GM19043 (cell line): ENCODE results near the gene NARF.

Experiments used
- ATAC-seq: cut with Tn5 transposase; IDR thresholded peaks from one replicate; pipeline ENCODE4 v1.9.1; 2021; ENCODE audit warnings: low read depth; ENCODE audit not compliant: unreplicated experiment

The NARF gene

GRCh38 chr17:82470065-82470464 is 11.5 kb downstream of the NARF start:
- no peak for ATAC-seq

GRCh38 chr17:82474223-82475010 is 15.9 kb downstream of the NARF start:
- no peak for ATAC-seq

GRCh38 chr17:82475458-82475857 is 16.9 kb downstream of the NARF start:
- ATAC-seq, result no peak

DNA sequence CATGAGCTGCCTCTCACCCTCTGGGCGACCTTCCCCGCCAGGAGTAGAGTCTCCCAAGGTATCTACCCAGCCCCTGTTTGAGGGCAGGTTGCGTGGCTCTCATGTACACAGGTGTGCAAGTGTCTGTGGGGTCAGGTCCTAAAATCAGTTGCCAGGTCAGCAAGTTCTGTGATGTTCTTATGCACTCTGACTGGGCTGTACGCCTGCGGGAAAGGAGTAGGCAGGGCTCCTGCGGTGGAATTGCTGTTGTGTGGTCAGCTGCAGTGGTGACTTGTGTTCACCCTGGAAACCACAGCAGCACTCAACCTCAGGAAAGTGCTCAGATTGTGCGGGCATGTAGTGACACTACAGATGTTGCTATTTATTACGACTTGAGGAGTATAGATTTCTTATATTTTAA is 19.4 kb downstream of the NARF start:
- no peak for ATAC-seq

GRCh38 chr17:82479602-82480001 is 21.1 kb downstream of the NARF start:
- ATAC-seq, result no peak

- ATAC-seq, result no peak
Measured at GRCh38 chr17:82480318-82480717, 21.8 kb downstream of the NARF start.

GRCh38 chr17:82483204-82483660 is 24.7 kb downstream of the NARF start:
- no peak for ATAC-seq

GRCh38 chr17:82483836-82484235 is 25.3 kb downstream of the NARF start:
- ATAC-seq, result no peak

DNA sequence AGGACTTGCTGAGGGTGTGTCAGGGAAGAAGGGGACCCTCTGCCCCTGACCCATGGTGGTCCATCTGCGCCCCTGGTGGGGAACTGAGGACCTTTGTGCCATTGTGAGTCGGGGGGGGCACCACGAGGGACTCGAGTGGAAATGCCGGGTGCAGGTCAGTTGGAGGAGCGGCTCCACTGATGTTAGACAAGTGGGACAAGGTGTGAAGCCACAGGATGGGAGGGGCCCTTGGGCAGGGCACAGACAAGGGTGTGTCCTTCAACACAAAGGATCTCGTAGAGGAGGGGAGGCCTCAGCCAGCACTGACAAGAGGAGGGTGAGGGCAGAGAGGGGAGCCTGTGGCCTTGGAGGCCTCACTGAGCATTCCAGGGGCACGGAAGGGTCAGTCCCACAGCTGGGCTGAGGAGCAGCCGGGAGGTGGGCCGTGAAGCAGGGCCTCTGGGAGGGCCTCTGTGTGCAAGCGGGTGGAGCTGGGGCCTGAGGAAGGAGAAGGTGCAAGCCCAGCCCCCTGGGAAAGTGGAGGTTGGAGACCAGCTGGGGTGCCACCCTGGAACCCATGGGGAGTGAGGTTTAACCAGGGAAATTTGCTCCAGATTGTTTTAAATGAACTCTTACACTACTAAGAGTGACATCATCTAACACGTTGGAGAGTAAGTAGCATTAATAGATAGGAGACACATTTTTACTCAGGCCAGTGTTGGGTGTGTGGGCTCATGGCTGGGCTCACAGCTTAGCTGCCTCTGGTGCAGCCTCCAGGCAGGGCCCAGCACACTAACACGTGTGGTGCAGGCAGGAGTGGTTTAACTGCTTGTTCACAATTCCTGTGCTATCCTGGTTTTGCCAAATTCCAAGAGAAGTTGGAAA is 27.9 kb downstream of the NARF start:
- ATAC-seq, result no peak

DNA sequence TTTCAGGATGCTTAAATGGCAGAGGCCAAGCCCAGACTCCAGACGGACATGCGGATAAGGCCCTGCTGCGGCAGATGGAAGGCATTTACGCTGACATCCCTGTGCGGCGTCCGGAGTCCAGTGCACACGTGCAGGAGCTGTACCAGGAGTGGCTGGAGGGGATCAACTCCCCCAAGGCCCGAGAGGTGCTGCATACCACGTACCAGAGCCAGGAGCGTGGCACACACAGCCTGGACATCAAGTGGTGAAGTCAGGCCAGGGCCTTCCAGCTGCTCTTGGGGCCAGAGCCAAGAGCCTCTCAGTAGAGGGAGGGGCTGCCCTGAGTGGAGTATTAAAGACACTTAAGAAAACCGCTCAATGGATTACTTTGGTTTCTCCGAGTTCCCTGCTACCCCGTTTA is 29.4 kb downstream of the NARF start:
- ATAC-seq, result no peak

DNA sequence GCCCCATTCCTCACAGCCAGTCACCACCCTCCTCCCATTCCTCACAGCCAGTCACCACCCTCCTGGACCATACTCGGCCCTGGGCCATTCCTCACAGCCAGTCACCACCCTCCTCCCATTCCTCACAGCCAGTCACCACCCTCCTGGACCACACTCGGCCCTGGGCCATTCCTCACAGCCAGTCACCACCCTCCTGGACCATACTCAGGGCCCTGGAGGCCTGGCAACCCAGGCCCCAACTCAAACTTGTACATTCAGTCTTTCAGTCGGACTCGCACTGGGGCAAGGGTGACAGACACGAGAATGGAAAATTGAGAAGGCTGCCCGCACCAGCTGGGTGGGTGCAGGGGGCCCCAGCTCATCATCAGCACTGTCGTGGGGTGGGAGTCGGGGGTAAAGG is 30.6 kb downstream of the NARF start:
- no peak for ATAC-seq

DNA sequence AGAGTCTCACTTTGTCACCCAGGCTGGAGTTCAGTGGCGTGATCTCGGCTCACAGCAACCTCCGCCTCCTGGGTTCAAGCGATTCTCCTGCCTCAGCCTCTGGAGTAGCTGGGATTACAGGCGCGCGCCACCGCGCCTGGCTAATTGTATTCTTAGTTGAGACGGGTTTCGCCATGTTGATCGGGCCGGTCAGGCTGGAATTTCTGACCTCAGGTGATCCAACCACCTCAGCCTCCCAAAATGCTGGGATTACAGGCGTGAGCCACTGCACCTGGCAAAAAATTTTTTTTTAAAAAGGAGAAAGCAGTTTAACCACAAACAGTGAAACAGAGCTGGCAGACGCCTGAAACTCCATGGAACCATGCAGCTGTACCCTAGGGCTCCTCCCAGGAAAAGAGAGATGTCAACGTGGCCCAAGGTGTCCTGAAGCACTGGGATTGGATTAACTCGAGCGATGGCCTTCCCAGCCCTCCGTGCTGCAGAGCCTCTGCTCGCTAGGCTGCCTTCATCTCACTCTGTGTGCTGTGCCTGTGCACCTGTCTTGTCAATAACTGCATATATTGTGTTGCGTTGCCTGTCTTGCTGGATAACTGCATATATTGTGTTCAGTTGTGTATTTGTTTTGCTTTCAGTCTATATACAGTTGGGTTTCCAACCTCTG is 31.4 kb downstream of the NARF start:
- ATAC-seq, result no peak

DNA sequence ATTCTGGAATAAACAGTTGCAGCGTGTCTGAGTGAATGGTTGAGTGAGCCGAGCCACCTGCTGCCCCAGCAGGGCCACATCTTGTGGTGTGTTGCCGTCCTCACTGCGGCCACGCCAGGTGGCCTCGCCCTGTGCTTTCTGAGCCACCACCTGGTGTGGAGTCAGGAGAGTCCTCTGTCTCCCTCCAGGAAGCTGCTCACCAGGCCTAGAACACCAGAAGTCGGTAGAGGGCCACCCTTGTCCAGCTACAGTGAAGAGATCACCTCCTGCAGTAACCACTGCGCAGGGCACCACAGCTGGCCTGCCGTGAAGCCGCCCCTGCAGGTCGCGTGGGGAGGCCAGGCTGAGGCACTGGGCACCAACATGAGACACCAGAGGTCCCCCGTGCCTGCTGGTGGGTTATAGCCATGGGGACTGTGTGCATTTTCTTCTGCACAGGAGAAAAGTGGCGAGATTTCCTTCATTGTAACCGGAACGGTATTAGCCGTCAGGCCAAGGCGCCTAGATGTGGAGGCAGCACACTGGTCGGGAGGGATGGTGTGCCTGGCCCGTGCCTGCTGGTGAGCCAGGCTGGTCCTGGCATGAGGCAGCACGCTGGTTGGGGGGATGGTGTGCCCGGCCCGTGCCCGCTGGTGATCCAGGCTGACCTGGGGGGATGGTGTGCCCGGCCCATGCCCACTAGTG is 32.1 kb downstream of the NARF start:
- ATAC-seq, result no peak

- no peak for ATAC-seq
Measured at GRCh38 chr17:82491196-82491530, 32.6 kb downstream of the NARF start.

DNA sequence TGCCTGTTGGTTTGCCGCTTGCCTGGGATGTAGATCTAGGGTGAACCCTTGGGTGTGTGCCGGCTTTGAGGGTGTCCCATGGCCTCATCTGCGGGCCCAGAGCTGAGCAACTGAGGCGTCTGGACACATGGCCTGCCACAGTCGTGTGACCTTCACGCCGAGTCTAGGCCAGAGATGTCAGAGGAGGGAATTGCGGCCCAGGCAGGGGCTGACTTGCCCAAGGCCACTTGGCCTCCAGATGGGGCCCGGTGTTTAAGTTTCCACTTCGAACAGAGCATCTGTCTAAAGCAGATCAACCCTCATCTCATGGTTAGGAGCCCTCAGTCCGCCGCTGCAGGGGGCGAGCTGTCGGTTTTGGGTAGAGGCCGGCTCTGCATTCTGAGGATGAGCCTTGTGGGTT is 33.0 kb downstream of the NARF start:
- no peak for ATAC-seq

DNA sequence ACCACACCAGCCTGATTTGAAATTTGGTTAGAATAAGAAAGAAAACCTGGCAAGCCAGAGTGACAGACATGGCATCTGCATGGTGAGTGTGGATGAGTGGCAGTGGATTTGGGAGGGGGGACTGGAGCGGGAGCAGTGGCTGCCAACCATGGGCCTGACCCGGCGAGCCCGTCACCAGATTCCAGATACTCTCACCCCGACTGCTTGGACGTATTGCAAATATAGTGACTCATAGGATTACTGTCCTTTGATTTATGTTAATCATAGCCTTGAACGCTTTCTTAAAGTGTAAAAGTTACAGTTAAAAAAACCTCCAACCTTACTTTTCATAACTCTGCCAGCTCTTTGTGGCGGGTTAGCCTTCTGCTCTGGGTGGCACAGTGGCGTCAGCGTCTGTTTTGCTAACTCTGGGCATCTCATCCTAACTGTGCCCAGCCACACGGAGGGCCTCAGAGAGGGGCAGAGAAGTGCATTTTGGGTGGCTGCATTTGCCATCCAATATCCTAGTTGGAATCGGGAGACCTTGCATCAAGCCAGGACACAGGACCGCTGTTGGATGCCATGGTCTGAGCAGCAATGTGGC is 34.2 kb downstream of the NARF start:
- ATAC-seq, result no peak

DNA sequence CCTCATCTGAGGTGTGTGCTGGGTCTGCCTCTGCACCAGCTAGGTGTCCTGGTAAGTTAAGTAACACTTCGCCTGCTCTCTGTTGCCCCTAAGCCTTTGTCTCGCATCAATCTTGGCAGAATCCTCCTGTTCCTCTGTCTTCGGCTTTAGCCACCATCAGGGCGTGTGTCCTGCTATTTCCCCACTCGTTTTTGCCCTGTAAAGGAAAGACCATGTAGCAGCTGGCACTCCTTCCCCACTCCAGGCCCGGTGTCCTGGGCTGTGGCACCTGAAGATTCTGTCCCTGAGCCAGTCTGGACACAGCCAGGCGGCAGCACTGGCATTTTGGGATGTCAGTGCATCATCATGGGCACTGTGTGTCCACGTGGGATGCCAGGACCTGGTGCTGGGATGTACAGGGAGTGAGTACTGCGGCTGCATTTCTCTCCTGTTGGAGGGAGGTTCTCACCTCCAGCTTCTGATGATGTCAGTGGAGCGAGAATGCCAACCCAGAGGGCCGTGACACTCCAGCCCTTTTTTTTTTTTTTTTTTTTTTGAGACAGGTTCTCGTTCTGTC is 34.8 kb downstream of the NARF start:
- no peak for ATAC-seq

- peak; percentile 52 for ATAC-seq
Measured at GRCh38 chr17:82494236-82495055, 35.9 kb downstream of the NARF start.

DNA sequence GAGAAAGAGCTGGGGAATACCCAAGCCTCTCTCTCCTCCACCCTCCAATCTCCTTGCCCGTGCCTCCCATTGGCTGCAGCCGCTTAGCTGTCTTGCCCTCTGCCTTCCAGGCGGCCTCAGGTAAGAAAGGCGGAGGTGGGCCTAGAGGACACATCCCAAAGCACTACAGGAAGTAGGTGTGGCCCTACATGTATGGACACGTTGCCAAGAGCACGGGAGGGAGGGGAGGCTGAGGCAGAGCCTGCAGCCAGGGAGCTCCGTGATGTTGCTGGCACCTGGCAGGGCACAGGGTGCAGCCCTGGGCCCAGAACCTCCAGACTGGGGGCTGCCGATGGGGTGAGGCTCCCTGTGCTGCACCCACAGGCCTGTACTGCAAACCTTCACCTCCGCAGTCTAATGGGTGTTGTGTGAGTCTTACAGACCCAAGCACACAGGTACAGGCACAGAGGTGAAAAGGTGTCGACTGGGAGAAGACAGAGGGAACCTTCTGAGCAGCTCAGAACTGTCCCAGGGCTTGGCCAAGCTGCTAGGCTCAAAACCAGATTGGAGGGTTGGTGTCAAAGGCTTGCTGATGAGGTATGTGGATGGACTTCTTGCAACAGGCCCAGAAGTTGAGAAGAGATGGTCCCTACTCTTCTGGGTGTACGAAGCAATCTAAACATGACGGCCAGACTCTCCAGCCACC is 37.4 kb downstream of the NARF start:
- no peak for ATAC-seq
